Mesendoderm (in vitro differentiated cells): ENCODE measurements around the gene TWF2.
"Not testable (repeated sequence)": the region's sequence is repeated elsewhere in the genome, so short reads cannot be mapped to it uniquely, and the experiment has no call there.

Experiments used
- DNase-seq: peaks from one replicate; pipeline ENCODE4 v3.0.0; 2013
- H2AK5ac ChIP-seq: 2 replicates; pipeline ENCODE4 v1.6.1; 2013; ENCODE audit warnings: low read length, inconsistent platforms
- H2BK120ac ChIP-seq: 2 replicates; pipeline ENCODE4 v1.6.1; 2013; ENCODE audit warnings: low read depth, mild to moderate bottlenecking, low read length, moderate library complexity, mixed read lengths
- H2BK15ac ChIP-seq: replicated peaks from 2 replicates; pipeline ENCODE4 v1.6.1; 2013; ENCODE audit warnings: low read depth, mild to moderate bottlenecking, moderate library complexity
- H2BK5ac ChIP-seq: 2 replicates; pipeline ENCODE4 v1.6.1; 2013; ENCODE audit warnings: low read length, inconsistent platforms
- H3K18ac ChIP-seq: 2 replicates; pipeline ENCODE4 v1.6.1; 2013; ENCODE audit warnings: mild to moderate bottlenecking, low read length, mixed read lengths
- H3K23ac ChIP-seq: one replicate; pipeline ENCODE4 v1.6.1; 2013; ENCODE audit warnings: low read length
- H3K27ac ChIP-seq: 2 replicates; pipeline ENCODE4 v1.5.1; 2013; ENCODE audit warnings: low read depth, mild to moderate bottlenecking, inconsistent platforms, low read length, moderate library complexity
- H3K27me3 ChIP-seq: 2 replicates; pipeline ENCODE4 v1.6.1; 2013; ENCODE audit warnings: low read length, control low read depth, mild to moderate bottlenecking, inconsistent platforms; ENCODE audit not compliant: insufficient read depth, poor library complexity
- H3K36me3 ChIP-seq: 2 replicates; pipeline ENCODE4 v1.6.1; 2013; ENCODE audit warnings: low read length, inconsistent platforms; ENCODE audit not compliant: control insufficient read depth, insufficient read depth
- H3K4ac ChIP-seq: one replicate; pipeline ENCODE4 v1.6.1; 2013; ENCODE audit warnings: low read depth, mild to moderate bottlenecking, low read length, moderate library complexity
- H3K4me1 ChIP-seq: 2 replicates; pipeline ENCODE4 v1.6.1; 2013; ENCODE audit warnings: low read depth, low read length, inconsistent platforms; ENCODE audit not compliant: control insufficient read depth
- H3K4me2 ChIP-seq: 2 replicates; pipeline ENCODE4 v1.6.1; 2013; ENCODE audit warnings: low read length
- H3K4me3 ChIP-seq: 2 replicates; pipeline ENCODE4 v1.5.1; 2013; ENCODE audit warnings: mild to moderate bottlenecking, low read length
- H3K56ac ChIP-seq: one replicate; pipeline ENCODE4 v1.6.1; 2013; ENCODE audit warnings: low read length
- H3K79me1 ChIP-seq: 2 replicates; pipeline ENCODE4 v1.6.1; 2013; ENCODE audit warnings: low read length, inconsistent platforms
- H3K79me2 ChIP-seq: 2 replicates; pipeline ENCODE4 v1.6.1; 2013; ENCODE audit warnings: mild to moderate bottlenecking, low read length; ENCODE audit not compliant: control insufficient read depth, insufficient read depth
- H3K9ac ChIP-seq: 2 replicates; pipeline ENCODE4 v1.6.1; 2013; ENCODE audit warnings: low read length, inconsistent platforms
- H4K5ac ChIP-seq: one replicate; pipeline ENCODE4 v1.6.1; 2013; ENCODE audit warnings: low read length
- H4K8ac ChIP-seq: one replicate; pipeline ENCODE4 v1.6.1; 2013; ENCODE audit warnings: low read depth, mild to moderate bottlenecking, control low read depth, low read length, moderate library complexity
- WGBS: extraction: QIAGEN DNeasy Blood & Tissue Kit; methylation state at CpG from one replicate; pipeline ENCODE4 v1.1.7; 2013; ENCODE audit warnings: low lambda C conversion rate, missing lambda C conversion rate; ENCODE audit not compliant: insufficient coverage; ENCODE audit errors: extremely low coverage; 5-methylcytosine and 5-hydroxymethylcytosine counted together

The TWF2 gene

GRCh38 chr3:52277071-52277964 is 38.4 kb upstream of the TWF2 start:
- Histone ChIP-seq H2AK5ac (no peak overlapping the region), H3K27me3 (no peaks in the 10 kb centered on the region), H2BK5ac (no peak overlapping the region), H4K5ac (no peak overlapping the region), H2BK15ac (no peak overlapping the region), H3K36me3 (peaks cover 2% of the 10 kb centered on the region), H3K79me2 (peaks cover 55% of the 10 kb centered on the region), H3K79me1 (peaks cover 4% of the 10 kb centered on the region), H3K23ac (no peak overlapping the region), H3K27ac (no peak overlapping the region), H3K18ac (peak overlapping the region; percentile 15), H3K4me1 (peaks cover 3% of the 10 kb centered on the region), H3K4me3 (peak overlapping the region; percentile 94), H3K4me2 (peak overlapping the region; percentile 59), H3K9ac (peak overlapping the region; percentile 99), H4K8ac (no peak overlapping the region), H3K4ac (peak overlapping the region; percentile 91), H3K56ac (peak overlapping the region; percentile 100), H2BK120ac (no peak overlapping the region)
- WGBS: no CpG with 5 or more reads among the region's 28 CpGs
- DNase-seq: peak; percentile 61

GRCh38 chr3:52274781-52275180 is 35.8 kb upstream of the TWF2 start:
- DNase-seq, H2BK15ac ChIP-seq, H3K27ac ChIP-seq, H2AK5ac ChIP-seq, H3K27me3 ChIP-seq, H2BK120ac ChIP-seq, H3K4ac ChIP-seq, H4K8ac ChIP-seq, H3K56ac ChIP-seq, H3K4me3 ChIP-seq, H4K5ac ChIP-seq, H3K4me1 ChIP-seq, H3K79me1 ChIP-seq, H3K18ac ChIP-seq, H2BK5ac ChIP-seq, H3K36me3 ChIP-seq, H3K4me2 ChIP-seq, H3K23ac ChIP-seq, H3K9ac ChIP-seq: not testable (repeated sequence)
- H3K79me2 ChIP-seq: peaks cover 77% of the 10 kb centered on the region
- WGBS: no CpG with 5 or more reads among the region's 18 CpGs

GRCh38 chr3:52272831-52273230 is 33.9 kb upstream of the TWF2 start:
- peaks cover 9% of the 10 kb centered on the region for H3K36me3 ChIP-seq
- no peak overlapping the region for H3K18ac ChIP-seq
- no peak overlapping the region for H2AK5ac ChIP-seq
- no peak overlapping the region for H4K5ac ChIP-seq
- H2BK5ac ChIP-seq: no peak overlapping the region
- no peak overlapping the region for H3K4me2 ChIP-seq
- H3K4ac ChIP-seq: no peak overlapping the region
- H3K79me1 ChIP-seq: peaks cover 11% of the 10 kb centered on the region
- no CpG with 5 or more reads among the region's 3 CpGs for WGBS
- no peak overlapping the region for H3K9ac ChIP-seq
- no peak overlapping the region for H3K23ac ChIP-seq
- no peak overlapping the region for H3K27ac ChIP-seq
- no peak overlapping the region for H2BK15ac ChIP-seq
- H3K79me2 ChIP-seq: peaks cover 81% of the 10 kb centered on the region
- no peak for DNase-seq
- no peak overlapping the region for H3K56ac ChIP-seq
- peaks cover 3% of the 10 kb centered on the region for H3K4me1 ChIP-seq
- H3K4me3 ChIP-seq: no peak overlapping the region
- no peak overlapping the region for H4K8ac ChIP-seq
- H3K27me3 ChIP-seq: no peaks in the 10 kb centered on the region
- no peak overlapping the region for H2BK120ac ChIP-seq

- H2AK5ac ChIP-seq, H3K4me2 ChIP-seq, H4K5ac ChIP-seq, H2BK15ac ChIP-seq, H3K23ac ChIP-seq, H3K27me3 ChIP-seq, H3K56ac ChIP-seq, H3K4ac ChIP-seq, H3K27ac ChIP-seq, DNase-seq, H2BK120ac ChIP-seq, H3K4me1 ChIP-seq, H3K18ac ChIP-seq, H3K9ac ChIP-seq, H4K8ac ChIP-seq, H3K4me3 ChIP-seq, H2BK5ac ChIP-seq: not testable (repeated sequence)
- Histone ChIP-seq H3K79me1 (peaks cover 13% of the 10 kb centered on the region), H3K36me3 (peaks cover 11% of the 10 kb centered on the region), H3K79me2 (peaks cover 75% of the 10 kb centered on the region)
- no CpG with 5 or more reads among the region's 9 CpGs for WGBS
Measured at GRCh38 chr3:52272172-52272571, 33.2 kb upstream of the TWF2 start.

- Histone ChIP-seq H3K18ac (no peak overlapping the region), H2BK120ac (no peak overlapping the region), H2BK5ac (no peak overlapping the region), H2BK15ac (no peak overlapping the region), H4K5ac (no peak overlapping the region), H3K4ac (no peak overlapping the region), H3K27ac (no peak overlapping the region), H3K9ac (no peak overlapping the region), H3K23ac (no peak overlapping the region), H3K56ac (no peak overlapping the region), H2AK5ac (no peak overlapping the region), H3K4me1 (no peaks in the 10 kb centered on the region), H3K4me2 (no peak overlapping the region), H3K4me3 (no peak overlapping the region), H3K27me3 (no peaks in the 10 kb centered on the region), H3K79me1 (peaks cover 14% of the 10 kb centered on the region), H3K79me2 (peaks cover 58% of the 10 kb centered on the region), H3K36me3 (peaks cover 15% of the 10 kb centered on the region), H4K8ac (no peak overlapping the region)
- WGBS: no CpG with 5 or more reads among the region's 9 CpGs
- no peak for DNase-seq
Measured at GRCh38 chr3:52270252-52270754, 31.3 kb upstream of the TWF2 start.
